HG03045 (cell line): ENCODE data around the gene MILR1.
A peak's percentile ranks its signal among the peaks of the same experiment; 100 is the strongest.
"Not testable (repeated sequence)": the region's sequence is repeated elsewhere in the genome, so short reads cannot be mapped to it uniquely, and the experiment has no call there.

Experiments used
- ATAC-seq: cut with Tn5 transposase; IDR thresholded peaks from one replicate; pipeline ENCODE4 v1.9.1; 2021; ENCODE audit warnings: mild to moderate bottlenecking, moderate library complexity; ENCODE audit not compliant: unreplicated experiment

MILR1 gene

GRCh38 chr17:64448665-64449512 lies at the start of gene MILR1:
TSS of gene MILR1 (plus strand) at chr17:64449115. CDS start at chr17:64449169, 54 bp downstream.
- no peak for ATAC-seq

- no peak for ATAC-seq
These were observed 49.2 kb upstream of the MILR1 start for GRCh38 chr17:64399767-64400156.

GRCh38 chr17:64400642-64401041 lies 48.3 kb upstream of the MILR1 start:
- ATAC-seq: no peak

- ATAC-seq: no peak
These were observed 47.6 kb upstream of the MILR1 start for GRCh38 chr17:64401244-64401860.

GRCh38 chr17:64401941-64402340 lies 47.0 kb upstream of the MILR1 start:
- ATAC-seq: no peak

- ATAC-seq: no peak
These were observed 46.4 kb upstream of the MILR1 start for GRCh38 chr17:64402469-64402868.

GRCh38 chr17:64403881-64404460 lies 44.9 kb upstream of the MILR1 start:
- no peak for ATAC-seq

- ATAC-seq: no peak
These were observed 42.4 kb upstream of the MILR1 start for GRCh38 chr17:64406321-64407200.

GRCh38 chr17:64410750-64411490 lies 38.0 kb upstream of the MILR1 start:
- no peak for ATAC-seq

- no peak for ATAC-seq
These were observed 36.7 kb upstream of the MILR1 start for GRCh38 chr17:64411999-64412771.

GRCh38 chr17:64412944-64413381 lies 36.0 kb upstream of the MILR1 start:
- ATAC-seq: no peak

- peak; percentile 62 for ATAC-seq
These were observed 35.4 kb upstream of the MILR1 start for GRCh38 chr17:64413513-64413912.

GRCh38 chr17:64418506-64419339 lies 30.2 kb upstream of the MILR1 start:
- ATAC-seq: no peak

- no peak for ATAC-seq
These were observed 28.7 kb upstream of the MILR1 start for GRCh38 chr17:64420143-64420670.

GRCh38 chr17:64422121-64422520 lies 26.8 kb upstream of the MILR1 start:
- not testable (repeated sequence) for ATAC-seq

GRCh38 chr17:64423881-64424280 lies 25.0 kb upstream of the MILR1 start:
- ATAC-seq: no peak

- ATAC-seq: no peak
These were observed 24.5 kb upstream of the MILR1 start for GRCh38 chr17:64424324-64424849.

- no peak for ATAC-seq
These were observed 23.7 kb upstream of the MILR1 start for GRCh38 chr17:64425191-64425590.
